ENCODE measurements around the gene MYO1G. TPM values are rescaled to one million over a fixed set of nuclear protein-coding genes. Genes with fewer than 3 reads are reported as not detected.
"Not testable (repeated sequence)": the region's sequence is repeated elsewhere in the genome, so short reads cannot be mapped to it uniquely, and the experiment has no call there.

The MYO1G gene
- total RNA-seq, 1 donor from 2014 or later = 1.3 TPM

DNA sequence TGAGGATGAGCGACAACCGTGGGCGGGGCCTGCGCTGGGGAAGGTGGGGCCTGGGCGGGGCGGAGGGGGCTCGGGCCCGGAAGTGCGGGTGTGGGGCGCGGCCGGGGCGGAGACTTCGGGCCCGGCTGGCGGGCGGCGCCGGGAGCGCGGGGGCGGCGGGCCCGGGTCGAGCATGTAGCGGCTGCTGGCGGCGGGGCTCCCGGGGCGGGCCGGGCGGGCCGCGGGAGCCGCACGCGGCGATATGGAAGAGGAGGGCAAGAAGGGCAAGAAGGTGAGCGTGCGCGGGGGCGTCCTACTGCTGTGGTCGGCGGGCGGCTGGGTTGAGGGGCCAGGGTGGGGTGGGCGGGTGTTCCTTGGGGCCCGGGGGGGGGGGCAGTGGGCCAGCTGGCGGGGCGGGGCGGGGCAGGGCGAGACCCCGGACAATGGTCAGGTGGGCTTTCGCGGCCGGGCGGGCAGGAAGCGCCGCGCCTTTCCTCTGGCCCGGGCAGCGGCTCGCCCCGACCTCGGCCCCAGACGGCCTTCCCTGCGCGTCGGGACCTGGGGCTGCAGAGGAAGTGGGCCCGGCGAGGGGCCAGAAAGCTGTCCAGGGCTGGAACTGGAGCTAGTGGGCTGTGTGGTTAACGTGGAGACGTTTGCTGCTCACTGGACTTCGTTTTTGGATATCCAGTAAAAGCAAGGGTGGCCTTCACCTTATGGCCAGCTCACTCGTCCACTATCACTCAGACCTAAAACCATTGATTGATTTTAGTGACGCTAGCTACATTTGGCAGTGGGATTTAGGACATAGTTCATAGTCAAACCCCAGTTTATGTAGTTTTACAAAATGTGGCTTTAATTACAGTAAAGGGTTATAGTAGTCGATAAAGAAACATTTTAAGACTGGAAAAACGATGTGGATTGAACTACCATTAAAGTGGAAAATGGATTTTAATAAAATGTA lies 21.5 kb upstream of the MYO1G start, which contains the start of gene CCM2:
CCM2 (plus strand) TSS at position 109 of the 940 bp plus-strand sequence; CDS start at position 242, 133 bp downstream.
- intact Hi-C loops (cut with micrococcal nuclease) = no loop called here
- peak; percentile 82 for DNase-seq
- peak; percentile 23 for ATAC-seq

DNA sequence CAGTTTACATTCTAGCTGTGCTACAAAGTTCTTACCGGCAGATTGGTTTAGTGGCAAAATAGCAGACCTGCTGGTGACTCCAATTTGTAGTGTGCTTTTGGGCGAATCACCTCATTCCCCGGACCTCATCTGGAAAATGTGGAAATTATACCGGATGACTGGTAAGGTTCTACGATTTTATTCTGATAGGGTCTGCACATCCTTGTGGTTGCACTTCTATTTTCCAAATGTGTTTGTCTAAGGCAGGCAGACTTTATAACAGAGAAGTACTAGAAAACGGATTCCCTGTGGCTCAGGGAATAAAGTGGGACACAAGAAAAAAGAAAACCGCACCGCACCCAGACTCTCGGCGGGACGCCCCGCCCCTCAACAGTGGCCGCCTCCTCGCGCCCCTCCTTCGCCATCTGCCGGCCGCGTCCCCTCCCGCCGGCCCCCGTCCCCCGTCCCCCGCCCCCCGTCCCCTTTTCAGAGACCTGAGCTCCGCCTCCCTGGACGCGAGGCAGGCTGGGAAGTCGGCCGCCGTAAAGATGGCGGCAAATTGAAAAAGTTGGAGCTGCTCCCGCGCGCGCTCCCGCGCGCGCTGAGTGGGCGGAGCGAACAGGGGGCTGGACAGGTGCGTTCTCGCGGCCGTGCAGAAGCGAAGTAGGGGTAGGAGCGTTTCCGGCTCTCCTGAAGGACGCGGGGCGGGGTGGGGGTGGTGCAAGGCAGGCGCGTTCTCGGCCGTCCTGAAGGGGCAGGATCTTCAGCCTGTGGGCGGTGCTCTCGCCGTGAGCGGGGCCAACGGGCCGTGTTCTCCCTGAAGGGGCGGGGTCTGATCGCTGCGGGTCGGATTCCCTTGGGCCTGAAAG lies 20.7 kb upstream of the MYO1G start:
- peak; percentile 95 for ATAC-seq
- intact Hi-C loops (cut with micrococcal nuclease) = no loop called here
- peak; percentile 99 for DNase-seq

DNA sequence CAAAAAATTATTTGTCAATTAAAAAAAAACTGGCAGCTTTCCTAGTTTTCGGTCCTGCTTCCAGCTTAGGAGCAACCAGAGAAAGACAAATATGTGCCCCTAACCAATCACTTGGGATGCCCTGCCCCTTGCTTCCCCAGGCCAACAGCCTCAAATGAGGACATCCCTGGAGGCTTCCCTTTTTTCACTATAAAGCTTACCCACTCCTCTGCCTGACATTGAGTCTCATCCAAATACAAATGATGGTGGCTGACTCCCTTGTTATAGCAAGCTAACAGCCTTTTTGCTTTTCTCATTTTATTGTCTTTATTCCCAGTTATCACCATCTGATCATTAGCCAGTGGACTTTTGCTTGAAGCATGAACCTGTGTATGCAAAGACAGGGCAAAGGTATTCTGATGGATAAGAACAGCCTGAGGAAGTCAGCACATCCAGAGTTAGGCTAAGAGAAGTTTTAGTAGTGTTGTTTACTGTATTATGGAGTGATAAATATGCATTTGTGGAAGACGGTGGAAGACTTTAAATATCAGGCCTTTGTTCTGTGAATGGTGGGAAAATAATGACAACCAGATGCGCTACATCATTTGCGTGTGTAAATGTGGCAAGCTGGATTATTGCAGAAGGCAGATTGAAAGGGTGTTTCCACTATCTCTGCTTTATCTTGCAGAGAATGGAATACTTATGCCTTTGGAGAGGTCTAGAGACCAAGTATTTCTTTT lies 19.5 kb upstream of the MYO1G start:
- ATAC-seq = no peak
- intact Hi-C loops (cut with micrococcal nuclease) = no loop called here
- no peak for DNase-seq

DNA sequence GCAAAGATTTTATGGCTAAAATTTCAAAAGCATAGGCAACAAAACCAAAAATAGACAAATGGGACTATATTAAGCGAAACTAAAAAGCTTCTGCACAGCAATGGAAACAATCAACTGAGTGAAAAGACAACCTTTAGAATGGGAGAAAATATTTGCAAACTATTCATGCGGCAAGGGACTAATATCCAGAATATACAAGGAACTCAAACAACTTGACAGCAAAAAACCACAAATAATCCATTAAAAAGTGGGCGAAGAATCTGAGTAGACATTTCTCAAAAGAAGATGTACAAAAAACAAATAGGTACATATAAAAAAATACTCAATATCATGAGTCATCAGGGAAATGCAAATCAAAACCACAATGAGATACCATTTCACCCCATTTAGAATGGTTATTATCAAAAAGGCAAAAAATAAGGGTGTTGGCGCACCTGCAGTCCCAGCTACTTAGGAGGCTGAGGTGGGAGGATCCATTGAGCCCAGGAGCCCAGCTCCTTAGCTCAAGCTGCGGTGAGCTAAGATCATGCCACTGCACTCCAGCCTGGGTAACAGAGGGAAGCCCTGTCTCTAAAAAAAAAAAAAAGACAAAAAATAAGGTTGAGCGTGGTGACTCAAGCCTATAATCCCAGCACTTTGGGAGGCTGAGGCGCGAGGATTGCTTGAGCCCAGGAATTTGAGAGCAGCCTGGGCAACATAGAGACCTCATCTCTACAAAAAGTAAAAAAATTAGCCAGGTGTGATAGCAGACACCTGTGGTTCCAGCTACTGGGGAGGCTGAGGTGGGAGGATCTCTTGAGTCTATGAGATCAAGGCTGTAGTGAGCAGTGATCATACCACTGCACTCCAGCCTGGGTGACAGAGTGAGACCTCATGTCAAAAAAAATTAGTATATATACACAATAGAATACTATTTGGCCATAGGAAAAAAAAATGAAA lies 17.0 kb upstream of the MYO1G start:
- intact Hi-C loops (cut with micrococcal nuclease) = no loop called here
- no peak for DNase-seq
- no peak for ATAC-seq

DNA sequence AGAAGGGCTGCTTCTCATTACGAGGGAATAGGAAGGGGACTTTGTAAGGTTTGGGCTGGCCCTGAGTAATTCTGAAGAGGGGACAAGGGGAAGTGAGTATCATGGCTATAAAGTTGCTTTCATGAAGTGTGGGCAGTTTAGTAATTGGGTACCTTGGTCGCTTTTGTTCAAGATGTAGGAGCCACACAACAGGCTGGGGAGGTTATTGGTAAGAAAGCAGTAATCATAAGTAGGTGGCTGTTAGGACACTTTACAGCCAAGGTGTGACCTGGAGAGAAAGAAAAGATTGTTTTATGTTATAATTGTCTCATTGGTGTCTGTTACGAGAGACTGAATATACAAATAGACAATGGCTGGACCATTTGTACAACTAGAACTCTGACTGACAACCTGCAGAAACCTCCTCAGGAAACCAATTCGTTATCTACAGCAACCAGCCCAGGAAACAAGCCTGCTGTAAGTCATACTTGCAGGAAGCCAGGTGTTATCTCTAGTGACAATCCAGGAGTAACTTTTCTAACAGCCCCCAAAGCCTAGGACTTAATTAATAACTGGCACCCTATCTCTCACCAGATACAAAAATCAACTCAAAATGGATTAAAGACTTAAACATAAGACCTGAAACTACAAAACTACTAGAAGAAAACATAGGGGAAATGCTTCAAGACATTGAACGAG lies 16.2 kb upstream of the MYO1G start:
- intact Hi-C loops (cut with micrococcal nuclease) = no loop called here
- no peak for ATAC-seq
- DNase-seq = no peak

DNA sequence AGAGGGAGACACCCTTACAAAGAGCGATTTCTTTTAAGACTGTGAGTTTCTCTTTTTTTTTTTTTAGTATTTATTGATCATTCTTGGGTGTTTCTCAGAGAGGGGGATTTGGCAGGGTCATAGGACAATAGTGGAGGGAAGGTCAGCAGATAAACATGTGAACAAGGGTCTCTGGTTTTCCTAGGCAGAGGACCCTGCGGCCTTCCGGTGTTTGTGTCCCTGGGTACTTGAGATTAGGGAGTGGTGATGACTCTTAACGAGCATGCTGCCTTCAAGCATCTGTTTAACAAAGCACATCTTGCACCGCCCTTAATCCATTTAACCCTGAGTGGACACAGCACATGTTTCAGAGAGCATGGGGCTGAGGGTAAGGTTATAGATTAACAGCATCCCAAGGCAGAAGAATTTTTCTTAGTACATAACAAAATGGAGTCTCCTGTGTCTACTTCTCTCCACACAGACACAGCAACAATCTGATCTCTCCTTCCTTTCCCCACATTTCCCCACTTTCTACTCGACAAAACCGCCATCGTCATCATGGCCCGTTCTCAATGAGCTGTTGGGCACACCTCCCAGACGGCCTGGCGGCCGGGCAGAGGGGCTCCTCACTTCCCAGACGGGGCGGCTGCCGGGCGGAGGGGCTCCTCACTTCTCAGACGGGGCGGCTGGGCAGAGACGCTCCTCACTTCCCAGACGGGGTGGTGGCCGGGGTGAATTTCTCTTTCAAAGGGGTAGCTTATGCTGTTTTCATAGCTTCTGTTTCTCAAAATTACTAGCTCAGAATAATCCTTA lies 13.4 kb upstream of the MYO1G start:
- not testable (repeated sequence) for ATAC-seq, DNase-seq

DNA sequence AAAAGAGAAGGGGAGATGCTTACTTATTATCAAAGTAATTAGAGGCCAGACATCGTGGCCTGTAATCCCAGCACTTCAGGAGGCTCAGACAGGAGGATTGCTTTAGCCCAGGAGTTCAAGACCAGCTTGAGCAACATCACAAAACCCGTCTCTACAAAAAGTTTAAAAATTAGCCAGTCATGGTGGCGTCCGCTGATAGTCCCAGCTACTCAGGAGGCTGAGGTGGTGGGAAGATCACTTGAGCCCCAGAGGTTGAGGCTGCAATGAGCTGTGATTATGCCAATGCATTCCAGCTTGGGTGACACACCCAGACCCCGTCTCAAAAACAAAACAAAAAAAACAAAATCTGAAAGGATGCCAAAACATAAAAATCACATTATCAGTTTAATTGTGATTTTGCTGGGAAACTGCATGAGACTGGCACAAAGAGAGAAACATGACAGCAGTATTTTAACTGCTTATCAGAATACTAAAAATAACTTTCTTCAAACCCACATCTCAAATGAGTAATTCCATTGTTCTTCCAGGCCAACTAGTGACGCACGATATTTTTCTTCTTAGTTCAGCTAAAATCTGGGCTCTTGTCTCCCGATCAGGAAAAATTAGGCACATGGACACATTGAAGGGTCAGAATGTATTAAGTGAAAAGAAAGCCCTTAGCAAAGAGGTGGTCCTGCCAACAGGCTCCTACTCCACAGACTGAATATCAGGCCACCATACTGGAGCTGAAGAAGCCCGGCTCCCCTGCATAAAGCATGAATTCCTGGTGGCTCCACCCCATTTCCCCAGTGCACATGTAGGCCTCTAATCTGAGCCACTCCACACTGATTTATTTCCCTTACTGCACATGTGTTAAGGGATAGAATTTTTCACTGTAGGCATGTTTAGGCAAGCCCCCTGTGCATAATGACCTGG lies 11.6 kb upstream of the MYO1G start:
- no peak for ATAC-seq
- DNase-seq = no peak
- intact Hi-C loops (cut with micrococcal nuclease) = no loop called here

More for the DNA sequence above, 13.4 kb upstream of the MYO1G start:
- intact Hi-C loops (cut with micrococcal nuclease) = not testable (repeated sequence)

DNA sequence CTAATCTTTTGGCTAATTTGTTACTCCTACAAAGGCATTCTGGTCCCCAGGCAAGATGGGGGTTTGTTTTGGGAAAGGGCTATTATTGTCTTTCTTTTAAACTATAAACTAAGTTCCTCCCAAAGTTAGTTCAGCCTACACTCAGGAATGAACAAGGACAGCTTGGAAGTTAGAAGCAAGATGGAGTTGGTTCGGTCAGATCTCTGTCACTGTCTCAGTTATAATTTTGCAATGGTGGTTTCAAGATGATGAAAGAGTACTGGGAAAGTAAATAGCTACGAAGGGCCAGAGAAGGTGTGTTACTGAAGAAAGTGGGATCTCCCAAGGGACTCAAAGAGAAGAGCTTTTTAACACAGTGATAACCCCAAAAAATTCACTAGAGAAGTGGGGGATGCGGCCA lies 10.3 kb upstream of the MYO1G start:
- intact Hi-C loops (cut with micrococcal nuclease) = loop anchor here (10.0 kb wide), 1 partner anchor 126 kb away; the partner anchor contains the start of gene TBRG4
- DNase-seq (no peak), ATAC-seq (no peak)

DNA sequence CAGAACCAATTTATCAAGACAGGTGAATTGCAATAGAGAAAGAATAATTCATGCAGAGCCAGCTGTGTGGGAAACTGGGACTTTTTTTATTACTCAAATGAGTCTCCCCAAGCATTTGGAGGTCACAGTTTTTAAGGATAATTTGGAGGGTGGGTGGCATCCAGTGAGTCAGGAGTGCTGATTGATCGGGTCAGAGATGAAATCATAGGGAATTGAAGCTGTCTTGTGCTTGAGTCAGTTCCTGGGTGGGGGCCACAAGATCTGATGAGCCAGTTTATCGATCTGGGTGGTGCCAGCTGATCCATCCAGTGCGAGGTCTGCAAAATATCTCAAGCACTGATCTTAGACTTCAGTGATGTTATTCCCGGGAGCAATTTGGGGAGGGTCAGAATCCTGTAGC lies 9.9 kb upstream of the MYO1G start:
- intact Hi-C loops (cut with micrococcal nuclease) = loop anchor here (10.0 kb wide), 1 partner anchor 126 kb away; the partner anchor contains the start of gene TBRG4
- DNase-seq (no peak), ATAC-seq (no peak)

DNA sequence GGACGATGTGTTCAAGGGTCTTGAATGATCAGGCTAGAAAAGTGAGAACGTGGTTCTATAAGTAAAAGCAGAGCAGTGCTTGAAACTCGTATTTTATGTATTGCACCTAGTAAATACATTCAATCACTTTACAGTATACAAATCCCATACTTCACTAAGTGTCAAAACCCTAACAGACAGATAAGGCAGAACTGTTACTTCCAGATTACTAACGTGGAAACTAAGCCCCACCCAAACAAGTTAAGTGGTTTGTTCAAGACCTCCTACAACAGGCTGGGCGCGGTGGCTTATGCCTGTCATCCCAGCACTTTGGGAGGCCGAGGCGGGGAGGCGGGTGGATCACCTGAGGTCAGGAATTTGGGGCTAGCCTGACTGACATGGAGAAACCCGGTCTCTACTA lies 9.2 kb upstream of the MYO1G start:
- no peak for ATAC-seq
- intact Hi-C loops (cut with micrococcal nuclease) = loop anchor here (10.0 kb wide), 1 partner anchor 127 kb away; the partner anchor contains the start of gene TBRG4

DNA sequence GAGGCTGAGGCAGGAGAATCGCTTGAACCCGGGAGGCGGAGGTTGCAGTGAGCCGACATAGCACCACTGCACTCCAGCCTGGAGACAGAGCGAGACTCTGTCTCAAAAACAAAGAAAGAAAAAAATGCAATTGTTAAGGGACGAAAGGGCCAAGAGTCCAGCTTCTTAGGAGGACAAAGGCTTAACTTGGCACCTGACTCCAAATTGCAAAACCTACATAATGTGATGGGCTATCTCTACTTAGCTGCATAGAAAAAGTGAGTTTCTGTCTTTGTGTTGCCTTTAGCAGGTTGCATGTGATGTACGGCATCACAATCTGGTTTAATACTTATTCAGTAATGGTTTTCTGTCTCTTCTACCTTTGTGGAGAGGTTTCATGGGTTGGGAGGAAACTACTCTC lies 8.6 kb upstream of the MYO1G start:
- ATAC-seq (no peak), DNase-seq (no peak)
- intact Hi-C loops (cut with micrococcal nuclease) = loop anchor here (10.0 kb wide), 1 partner anchor 127 kb away; the partner anchor contains the start of gene TBRG4

More for the DNA sequence above, 9.2 kb upstream of the MYO1G start:
- no peak for DNase-seq

DNA sequence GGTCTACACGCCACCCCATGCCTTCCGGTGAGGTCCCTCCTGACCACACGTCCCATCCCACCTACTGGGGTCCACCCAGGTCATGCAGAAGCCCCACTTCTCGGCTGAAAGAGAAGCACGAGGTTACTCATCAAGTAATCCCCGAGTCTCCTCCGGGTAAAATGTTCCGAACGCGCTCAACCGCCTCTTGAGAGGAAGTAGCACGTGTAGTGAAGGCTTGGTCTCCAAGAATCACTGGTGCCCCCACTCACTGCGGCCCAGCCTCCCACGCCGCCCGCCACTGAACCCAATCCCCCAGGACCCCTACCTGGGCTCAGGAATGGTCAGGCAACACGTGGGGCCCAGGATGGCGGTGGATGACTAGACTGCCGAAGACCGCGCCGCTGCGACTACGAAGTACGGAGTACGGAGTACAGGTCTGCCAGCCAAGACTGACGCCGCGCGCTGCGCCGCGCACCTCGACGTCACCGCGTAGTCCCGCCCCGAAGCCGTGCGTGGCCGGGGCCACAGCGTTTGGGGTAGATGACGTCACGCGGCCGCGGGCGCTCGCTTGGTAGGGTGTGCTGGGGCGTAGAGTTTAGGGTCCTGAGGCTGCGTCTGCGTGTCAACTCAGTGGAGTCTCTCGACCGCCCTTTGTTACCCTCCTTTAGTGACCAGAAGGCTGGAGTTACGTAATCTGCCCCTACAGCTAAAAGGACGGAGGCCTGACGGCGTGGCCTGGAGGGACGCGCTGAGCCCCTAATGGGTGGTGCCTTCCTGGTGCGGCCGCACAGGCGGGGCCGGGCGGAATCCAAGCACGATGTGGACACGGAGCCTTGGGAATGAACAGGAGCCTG lies 7.6 kb upstream of the MYO1G start:
- peak; percentile 98 for DNase-seq
- intact Hi-C loops (cut with micrococcal nuclease) = loop anchor here (10.0 kb wide), 1 partner anchor 128 kb away; the partner anchor contains the start of gene TBRG4
- ATAC-seq = peak; percentile 99

DNA sequence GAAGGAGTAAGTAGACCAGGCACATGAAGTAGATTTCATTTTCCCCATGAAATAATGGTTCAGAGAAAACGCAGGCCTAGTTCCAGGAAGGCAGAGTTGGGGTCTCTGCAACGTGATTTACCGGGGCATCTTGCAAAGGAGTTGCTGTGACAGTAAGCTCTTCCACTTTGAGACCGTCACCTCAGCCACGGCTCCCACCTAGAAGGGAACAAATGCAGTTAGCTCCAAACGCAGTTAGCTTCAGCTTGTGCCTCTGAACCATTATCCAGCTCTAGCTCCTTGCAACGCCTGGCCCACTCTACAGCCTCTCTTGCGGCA lies 7.0 kb upstream of the MYO1G start:
- no peak for ATAC-seq
- no peak for DNase-seq
- intact Hi-C loops (cut with micrococcal nuclease) = loop anchor here (10.0 kb wide), 1 partner anchor 129 kb away; the partner anchor contains the start of gene TBRG4

DNA sequence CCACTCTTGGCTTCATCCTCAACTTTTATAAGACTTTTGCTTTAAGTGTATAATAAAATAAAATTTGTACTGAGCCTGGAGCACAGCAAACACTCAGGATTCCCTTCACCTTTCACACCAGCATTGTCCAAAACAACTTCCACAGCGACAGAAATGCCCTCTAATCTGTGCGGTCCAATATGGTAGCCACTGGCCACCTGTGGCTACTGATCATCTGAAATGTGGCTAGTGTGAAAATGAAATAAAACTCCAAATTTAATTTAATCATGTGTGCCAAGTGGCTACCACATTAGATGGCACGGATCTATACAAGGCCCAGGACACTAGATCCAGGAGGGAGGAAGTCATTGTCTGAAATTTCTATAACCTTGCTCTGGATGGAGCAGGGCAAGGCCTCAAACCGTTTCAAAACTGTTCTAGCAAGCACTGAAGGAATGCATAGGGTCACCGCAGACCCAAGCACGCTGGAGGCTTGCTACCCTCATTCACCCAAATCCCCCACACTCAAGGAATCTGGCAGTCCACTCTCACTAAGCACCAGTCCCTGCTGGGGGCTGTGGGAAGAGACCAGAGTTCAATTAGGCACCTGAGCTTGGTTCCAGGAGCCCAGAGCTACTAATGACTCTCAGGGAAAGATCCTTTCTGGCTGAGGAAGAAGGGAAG lies 6.3 kb upstream of the MYO1G start:
- DNase-seq (no peak), ATAC-seq (no peak)

More for the DNA sequence above, 6.3 kb upstream of the MYO1G start:
- intact Hi-C loops (cut with micrococcal nuclease) = loop anchor here (10.0 kb wide), 1 partner anchor 130 kb away; the partner anchor contains the start of gene TBRG4
